Measurements from ENCODE around the gene PIEZO2.

Gene PIEZO2

GRCh38 chr18:11147371-11147951 is 1.9 kb downstream of the PIEZO2 start:
- H3K27ac ChIP-seq (ENCODE audit: low read depth, low read length), result no peak overlapping the region
- no peaks in the 10 kb centered on the region for H3K79me2 ChIP-seq (ENCODE audit: insufficient read depth, low read length)
- no peaks in the 10 kb centered on the region for H3F3A ChIP-seq (ENCODE audit: insufficient read depth)
- H3K36me3 ChIP-seq (ENCODE audit: low read length), result no peaks in the 10 kb centered on the region
- H3K9ac ChIP-seq (ENCODE audit: low read length), result no peak overlapping the region
- no peak overlapping the region for H2AFZ ChIP-seq (ENCODE audit: low read depth, low read length, severe bottlenecking)
- H3K9me2 ChIP-seq (replicated peaks; ENCODE audit: insufficient read depth, low read length), result no peaks in the 10 kb centered on the region
- H3K9me3 ChIP-seq (ENCODE audit: insufficient read depth, low read length), result no peaks in the 10 kb centered on the region
- no peaks in the 10 kb centered on the region for H4K20me1 ChIP-seq (ENCODE audit: low read depth, low read length)
- H3K4me3 ChIP-seq (ENCODE audit: insufficient read depth, low read length, poor library complexity, severe bottlenecking), result no peak overlapping the region
- TF ChIP-seq EZH2phosphoT487 (conservative IDR thresholded peaks at IDR 0.05; ENCODE audit: low read length) (no peak), CTCF (IDR thresholded peaks at IDR 0.05; ENCODE audit: insufficient read depth, low read length, poor library complexity, severe bottlenecking) (no peak)
- H3K27me3 ChIP-seq (ENCODE audit: low read length), result no peaks in the 10 kb centered on the region
- no peak overlapping the region for H3K4me2 ChIP-seq (ENCODE audit: low read depth, low read length, poor library complexity, severe bottlenecking)

- no peaks in the 10 kb centered on the region for H3F3A ChIP-seq (ENCODE audit: insufficient read depth)
- no peak overlapping the region for H2AFZ ChIP-seq (ENCODE audit: low read depth, low read length, severe bottlenecking)
- H3K4me3 ChIP-seq (ENCODE audit: insufficient read depth, low read length, poor library complexity, severe bottlenecking), result no peak overlapping the region
- H3K27ac ChIP-seq (ENCODE audit: low read depth, low read length), result no peak overlapping the region
- no peaks in the 10 kb centered on the region for H3K36me3 ChIP-seq (ENCODE audit: low read length)
- TF ChIP-seq CTCF (IDR thresholded peaks at IDR 0.05; ENCODE audit: insufficient read depth, low read length, poor library complexity, severe bottlenecking), result no peak
- TF ChIP-seq EZH2phosphoT487 (conservative IDR thresholded peaks at IDR 0.05; ENCODE audit: low read length), result no peak
- H3K9me3 ChIP-seq (ENCODE audit: insufficient read depth, low read length), result no peaks in the 10 kb centered on the region
- no peak overlapping the region for H3K9ac ChIP-seq (ENCODE audit: low read length)
- H4K20me1 ChIP-seq (ENCODE audit: low read depth, low read length), result no peaks in the 10 kb centered on the region
- H3K27me3 ChIP-seq (ENCODE audit: low read length), result no peaks in the 10 kb centered on the region
- no peaks in the 10 kb centered on the region for H3K79me2 ChIP-seq (ENCODE audit: insufficient read depth, low read length)
- no peaks in the 10 kb centered on the region for H3K9me2 ChIP-seq (replicated peaks; ENCODE audit: insufficient read depth, low read length)
- no peak overlapping the region for H3K4me2 ChIP-seq (ENCODE audit: low read depth, low read length, poor library complexity, severe bottlenecking)
Observed at GRCh38 chr18:11146947-11147345, 2.4 kb downstream of the PIEZO2 start.

GRCh38 chr18:11146238-11146946 is 3.0 kb downstream of the PIEZO2 start:
- TF ChIP-seq EZH2phosphoT487 (conservative IDR thresholded peaks at IDR 0.05; ENCODE audit: low read length), result no peak
- TF ChIP-seq CTCF (IDR thresholded peaks at IDR 0.05; ENCODE audit: insufficient read depth, low read length, poor library complexity, severe bottlenecking), result no peak
- Histone ChIP-seq H2AFZ (ENCODE audit: low read depth, low read length, severe bottlenecking) (no peak overlapping the region), H3K9me3 (ENCODE audit: insufficient read depth, low read length) (no peaks in the 10 kb centered on the region), H4K20me1 (ENCODE audit: low read depth, low read length) (no peaks in the 10 kb centered on the region), H3K27ac (ENCODE audit: low read depth, low read length) (no peak overlapping the region), H3K4me2 (ENCODE audit: low read depth, low read length, poor library complexity, severe bottlenecking) (no peak overlapping the region), H3K36me3 (ENCODE audit: low read length) (no peaks in the 10 kb centered on the region), H3F3A (ENCODE audit: insufficient read depth) (no peaks in the 10 kb centered on the region), H3K9ac (ENCODE audit: low read length) (no peak overlapping the region), H3K4me3 (ENCODE audit: insufficient read depth, low read length, poor library complexity, severe bottlenecking) (no peak overlapping the region), H3K79me2 (ENCODE audit: insufficient read depth, low read length) (no peaks in the 10 kb centered on the region), H3K27me3 (ENCODE audit: low read length) (no peaks in the 10 kb centered on the region), H3K9me2 (replicated peaks; ENCODE audit: insufficient read depth, low read length) (no peaks in the 10 kb centered on the region)

Data from SU-DHL-6 (cell line).